ENCODE data around the gene NPC1L1.

The NPC1L1 gene

GRCh38 chr7:44539669-44540506 lies 1.2 kb downstream of the NPC1L1 start:
- H3K56ac ChIP-seq (ENCODE audit: low read length): peak overlapping the region; percentile 25
- H3K79me2 ChIP-seq (ENCODE audit: control insufficient read depth, insufficient read depth, low read length): no peaks in the 10 kb centered on the region
- no peaks in the 10 kb centered on the region for H3K27me3 ChIP-seq (ENCODE audit: insufficient read depth, low read length, poor library complexity)
- H3K79me1 ChIP-seq (ENCODE audit: low read length): no peaks in the 10 kb centered on the region
- DNase-seq: no peak
- no peak overlapping the region for H4K8ac ChIP-seq (ENCODE audit: low read depth, low read length)
- H3K23ac ChIP-seq (ENCODE audit: low read length): no peak overlapping the region
- no peak overlapping the region for H3K4ac ChIP-seq (ENCODE audit: low read depth, low read length)
- no peak overlapping the region for H3K27ac ChIP-seq (ENCODE audit: low read depth, low read length)
- no peak overlapping the region for H3K4me3 ChIP-seq (ENCODE audit: low read length)
- no peak overlapping the region for H4K5ac ChIP-seq (ENCODE audit: low read length)
- no peak overlapping the region for H2BK120ac ChIP-seq (ENCODE audit: low read depth, low read length)
- no CpG with 5 or more reads among the region's 27 CpGs for WGBS (ENCODE audit: extremely low coverage, insufficient coverage, low lambda C conversion rate)
- no peak overlapping the region for H3K18ac ChIP-seq (ENCODE audit: low read length)
- no peak overlapping the region for H2AK5ac ChIP-seq (ENCODE audit: low read length)
- H3K4me1 ChIP-seq (ENCODE audit: control insufficient read depth, low read depth, low read length): no peaks in the 10 kb centered on the region
- no peak overlapping the region for H3K9ac ChIP-seq (ENCODE audit: low read length)
- H2BK5ac ChIP-seq (ENCODE audit: low read length): no peak overlapping the region
- H2BK15ac ChIP-seq (replicated peaks; ENCODE audit: low read depth): no peak overlapping the region
- H3K4me2 ChIP-seq (ENCODE audit: low read length): no peak overlapping the region
- no peaks in the 10 kb centered on the region for H3K36me3 ChIP-seq (ENCODE audit: control insufficient read depth, insufficient read depth, low read length)

GRCh38 chr7:44538798-44539668 lies 2.1 kb downstream of the NPC1L1 start:
- Histone ChIP-seq H2AK5ac (ENCODE audit: low read length) (no peak overlapping the region), H3K23ac (ENCODE audit: low read length) (no peak overlapping the region), H3K9ac (ENCODE audit: low read length) (no peak overlapping the region), H3K4me1 (ENCODE audit: control insufficient read depth, low read depth, low read length) (no peaks in the 10 kb centered on the region), H3K79me1 (ENCODE audit: low read length) (no peaks in the 10 kb centered on the region), H3K4me2 (ENCODE audit: low read length) (no peak overlapping the region), H4K5ac (ENCODE audit: low read length) (no peak overlapping the region), H3K36me3 (ENCODE audit: control insufficient read depth, insufficient read depth, low read length) (no peaks in the 10 kb centered on the region), H3K27me3 (ENCODE audit: insufficient read depth, low read length, poor library complexity) (no peaks in the 10 kb centered on the region), H2BK120ac (ENCODE audit: low read depth, low read length) (no peak overlapping the region), H4K8ac (ENCODE audit: low read depth, low read length) (no peak overlapping the region), H3K56ac (ENCODE audit: low read length) (no peak overlapping the region), H3K27ac (ENCODE audit: low read depth, low read length) (no peak overlapping the region), H2BK15ac (replicated peaks; ENCODE audit: low read depth) (no peak overlapping the region), H3K18ac (ENCODE audit: low read length) (no peak overlapping the region), H3K4ac (ENCODE audit: low read depth, low read length) (no peak overlapping the region), H3K79me2 (ENCODE audit: control insufficient read depth, insufficient read depth, low read length) (no peaks in the 10 kb centered on the region), H3K4me3 (ENCODE audit: low read length) (no peak overlapping the region), H2BK5ac (ENCODE audit: low read length) (no peak overlapping the region)
- DNase-seq: no peak
- no CpG with 5 or more reads among the region's 32 CpGs for WGBS (ENCODE audit: extremely low coverage, insufficient coverage, low lambda C conversion rate)

GRCh38 chr7:44538093-44538797 lies 2.9 kb downstream of the NPC1L1 start:
- Histone ChIP-seq H3K4me2 (ENCODE audit: low read length) (no peak overlapping the region), H4K8ac (ENCODE audit: low read depth, low read length) (no peak overlapping the region), H3K79me2 (ENCODE audit: control insufficient read depth, insufficient read depth, low read length) (no peaks in the 10 kb centered on the region), H2BK5ac (ENCODE audit: low read length) (no peak overlapping the region), H3K27me3 (ENCODE audit: insufficient read depth, low read length, poor library complexity) (no peaks in the 10 kb centered on the region), H3K4me3 (ENCODE audit: low read length) (no peak overlapping the region), H4K5ac (ENCODE audit: low read length) (no peak overlapping the region), H3K23ac (ENCODE audit: low read length) (no peak overlapping the region), H3K18ac (ENCODE audit: low read length) (no peak overlapping the region), H3K56ac (ENCODE audit: low read length) (no peak overlapping the region), H3K9ac (ENCODE audit: low read length) (no peak overlapping the region), H2AK5ac (ENCODE audit: low read length) (no peak overlapping the region), H2BK15ac (replicated peaks; ENCODE audit: low read depth) (no peak overlapping the region), H2BK120ac (ENCODE audit: low read depth, low read length) (no peak overlapping the region), H3K79me1 (ENCODE audit: low read length) (no peaks in the 10 kb centered on the region), H3K36me3 (ENCODE audit: control insufficient read depth, insufficient read depth, low read length) (no peaks in the 10 kb centered on the region), H3K4ac (ENCODE audit: low read depth, low read length) (no peak overlapping the region), H3K4me1 (ENCODE audit: control insufficient read depth, low read depth, low read length) (no peaks in the 10 kb centered on the region), H3K27ac (ENCODE audit: low read depth, low read length) (no peak overlapping the region)
- WGBS (ENCODE audit: extremely low coverage, insufficient coverage, low lambda C conversion rate): no CpG with 5 or more reads among the region's 17 CpGs
- no peak for DNase-seq

GRCh38 chr7:44537442-44537841 lies 3.7 kb downstream of the NPC1L1 start:
- no CpG with 5 or more reads among the region's 6 CpGs for WGBS (ENCODE audit: extremely low coverage, insufficient coverage, low lambda C conversion rate)
- Histone ChIP-seq H3K27ac (ENCODE audit: low read depth, low read length) (no peak overlapping the region), H3K27me3 (ENCODE audit: insufficient read depth, low read length, poor library complexity) (no peaks in the 10 kb centered on the region), H3K18ac (ENCODE audit: low read length) (no peak overlapping the region), H4K8ac (ENCODE audit: low read depth, low read length) (no peak overlapping the region), H2AK5ac (ENCODE audit: low read length) (no peak overlapping the region), H4K5ac (ENCODE audit: low read length) (no peak overlapping the region), H3K4me3 (ENCODE audit: low read length) (no peak overlapping the region), H3K36me3 (ENCODE audit: control insufficient read depth, insufficient read depth, low read length) (no peaks in the 10 kb centered on the region), H3K79me2 (ENCODE audit: control insufficient read depth, insufficient read depth, low read length) (no peaks in the 10 kb centered on the region), H3K23ac (ENCODE audit: low read length) (no peak overlapping the region), H2BK5ac (ENCODE audit: low read length) (no peak overlapping the region), H3K79me1 (ENCODE audit: low read length) (no peaks in the 10 kb centered on the region), H2BK120ac (ENCODE audit: low read depth, low read length) (no peak overlapping the region), H2BK15ac (replicated peaks; ENCODE audit: low read depth) (no peak overlapping the region), H3K4ac (ENCODE audit: low read depth, low read length) (no peak overlapping the region), H3K56ac (ENCODE audit: low read length) (no peak overlapping the region), H3K4me1 (ENCODE audit: control insufficient read depth, low read depth, low read length) (no peaks in the 10 kb centered on the region), H3K4me2 (ENCODE audit: low read length) (no peak overlapping the region), H3K9ac (ENCODE audit: low read length) (no peak overlapping the region)
- DNase-seq: no peak

GRCh38 chr7:44536090-44536489 lies 5.0 kb downstream of the NPC1L1 start:
- H2AK5ac ChIP-seq (ENCODE audit: low read length): no peak overlapping the region
- no peak overlapping the region for H2BK120ac ChIP-seq (ENCODE audit: low read depth, low read length)
- H3K27me3 ChIP-seq (ENCODE audit: insufficient read depth, low read length, poor library complexity): no peaks in the 10 kb centered on the region
- no peaks in the 10 kb centered on the region for H3K79me2 ChIP-seq (ENCODE audit: control insufficient read depth, insufficient read depth, low read length)
- H3K79me1 ChIP-seq (ENCODE audit: low read length): no peaks in the 10 kb centered on the region
- no peak overlapping the region for H3K9ac ChIP-seq (ENCODE audit: low read length)
- no peak overlapping the region for H3K27ac ChIP-seq (ENCODE audit: low read depth, low read length)
- no peak overlapping the region for H4K8ac ChIP-seq (ENCODE audit: low read depth, low read length)
- H2BK15ac ChIP-seq (replicated peaks; ENCODE audit: low read depth): no peak overlapping the region
- H3K4ac ChIP-seq (ENCODE audit: low read depth, low read length): no peak overlapping the region
- H3K23ac ChIP-seq (ENCODE audit: low read length): no peak overlapping the region
- H3K4me1 ChIP-seq (ENCODE audit: control insufficient read depth, low read depth, low read length): no peaks in the 10 kb centered on the region
- H2BK5ac ChIP-seq (ENCODE audit: low read length): no peak overlapping the region
- no peak overlapping the region for H3K4me3 ChIP-seq (ENCODE audit: low read length)
- no CpG with 5 or more reads among the region's 10 CpGs for WGBS (ENCODE audit: extremely low coverage, insufficient coverage, low lambda C conversion rate)
- H4K5ac ChIP-seq (ENCODE audit: low read length): no peak overlapping the region
- H3K56ac ChIP-seq (ENCODE audit: low read length): no peak overlapping the region
- H3K18ac ChIP-seq (ENCODE audit: low read length): no peak overlapping the region
- no peak for DNase-seq
- no peak overlapping the region for H3K4me2 ChIP-seq (ENCODE audit: low read length)
- H3K36me3 ChIP-seq (ENCODE audit: control insufficient read depth, insufficient read depth, low read length): no peaks in the 10 kb centered on the region

All from mesendoderm (in vitro differentiated cells).